GM19468 (cell line): ENCODE data around the gene UGT1A6.

Experiments
- ATAC-seq: cut with Tn5 transposase; IDR thresholded peaks from one replicate; pipeline ENCODE4 v1.9.1; 2021; ENCODE audit warnings: mild to moderate bottlenecking, moderate library complexity, moderate number of reproducible peaks; ENCODE audit not compliant: unreplicated experiment; ENCODE audit errors: extremely low read depth

UGT1A6 gene

GRCh38 chr2:233815861-233816260, 123.2 kb downstream of the UGT1A6 start:
- no peak for ATAC-seq

DNA sequence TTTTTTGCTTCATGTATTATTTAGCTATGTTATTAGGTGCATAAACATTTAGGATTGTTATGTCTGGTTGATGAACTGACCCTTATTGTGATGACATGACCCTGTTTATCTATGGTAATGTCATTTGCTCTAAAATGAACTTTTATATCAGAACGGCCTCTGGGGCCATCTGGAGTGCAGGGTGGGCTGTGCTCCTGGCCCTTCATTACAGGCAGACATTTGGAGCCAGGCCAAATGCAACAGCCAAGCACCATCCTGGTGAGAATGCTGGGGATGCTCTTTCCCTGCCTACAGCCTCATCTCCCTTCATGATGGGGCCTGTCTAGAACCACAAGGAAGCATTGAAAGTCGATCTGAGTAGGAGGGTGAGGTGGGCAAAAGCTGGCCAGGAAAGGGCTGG, 123.6 kb downstream of the UGT1A6 start:
- no peak for ATAC-seq

DNA sequence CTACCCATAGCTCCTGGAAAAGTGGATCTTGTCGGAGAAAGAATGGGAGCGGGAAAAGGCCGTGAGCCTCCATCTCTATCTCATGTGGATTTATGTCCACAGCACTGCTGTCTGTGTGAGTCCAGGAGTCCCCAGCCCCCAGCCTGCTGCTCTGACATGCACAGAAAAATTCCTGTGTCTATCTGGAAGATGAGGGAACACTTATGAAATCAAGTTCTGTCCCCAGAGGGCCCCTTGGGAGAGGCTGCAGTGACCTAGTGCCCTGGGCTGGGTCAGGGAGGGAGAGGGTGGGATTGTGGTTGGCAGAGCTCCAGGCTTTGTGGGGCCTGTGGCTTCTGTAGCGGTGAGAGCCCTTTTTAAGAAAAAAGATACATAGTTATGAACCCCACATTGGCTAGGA, 124.1 kb downstream of the UGT1A6 start:
- no peak for ATAC-seq

- ATAC-seq: no peak
Measured at GRCh38 chr2:233817361-233817911, 124.7 kb downstream of the UGT1A6 start.

DNA sequence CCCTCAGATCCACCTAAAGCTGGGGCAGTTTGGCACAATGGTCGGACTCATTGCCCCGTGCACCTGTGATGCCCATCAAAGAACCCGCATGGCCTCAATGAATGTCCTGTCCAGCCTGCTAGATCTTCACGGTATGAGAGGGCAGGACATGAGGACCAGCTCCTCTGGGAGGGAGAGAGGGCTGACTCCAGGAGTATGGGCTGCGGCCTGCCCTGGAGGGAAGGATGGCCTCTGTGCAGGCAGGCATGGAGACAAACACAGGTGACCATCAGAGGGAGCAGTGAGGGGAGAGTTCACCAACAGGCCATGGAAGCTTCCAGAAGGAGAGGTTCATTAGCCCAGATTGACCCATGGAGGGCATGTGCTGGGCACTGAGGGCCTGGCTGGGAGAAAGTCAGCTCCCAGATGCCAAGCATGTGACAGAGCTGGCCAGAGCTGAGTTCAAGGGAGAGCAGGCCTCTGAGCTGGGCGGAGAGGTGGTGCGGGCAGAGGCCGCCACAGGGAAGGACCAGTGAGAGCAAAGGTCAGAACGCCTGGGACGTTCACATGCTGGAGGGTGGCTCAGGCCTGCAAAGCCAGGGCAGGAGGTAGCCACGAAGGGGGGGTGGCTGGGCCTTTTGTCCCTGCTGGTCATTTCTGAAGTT, 125.4 kb downstream of the UGT1A6 start:
- ATAC-seq: no peak

GRCh38 chr2:233818639-233819621, 126.2 kb downstream of the UGT1A6 start:
- no peak for ATAC-seq

GRCh38 chr2:233819884-233820773, 127.4 kb downstream of the UGT1A6 start:
- no peak for ATAC-seq

DNA sequence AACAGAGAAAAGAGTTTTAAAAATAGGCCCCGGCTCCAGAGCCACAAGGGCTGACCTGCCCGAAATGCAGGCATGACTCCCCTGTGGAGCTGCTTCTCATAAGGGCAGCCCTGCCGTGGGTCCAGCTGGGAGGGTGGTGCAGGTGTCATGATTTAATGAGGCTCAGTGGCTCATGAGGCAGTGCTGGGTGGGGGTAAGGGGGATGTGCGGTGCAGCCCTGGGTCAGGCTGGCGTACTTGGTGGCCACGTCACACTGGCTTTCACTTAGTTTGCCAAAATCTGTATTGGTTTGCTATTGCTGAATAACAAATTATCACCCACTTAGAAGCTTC, 128.1 kb downstream of the UGT1A6 start:
- no peak for ATAC-seq

- ATAC-seq: no peak
Measured at GRCh38 chr2:233821196-233821595, 128.5 kb downstream of the UGT1A6 start.

DNA sequence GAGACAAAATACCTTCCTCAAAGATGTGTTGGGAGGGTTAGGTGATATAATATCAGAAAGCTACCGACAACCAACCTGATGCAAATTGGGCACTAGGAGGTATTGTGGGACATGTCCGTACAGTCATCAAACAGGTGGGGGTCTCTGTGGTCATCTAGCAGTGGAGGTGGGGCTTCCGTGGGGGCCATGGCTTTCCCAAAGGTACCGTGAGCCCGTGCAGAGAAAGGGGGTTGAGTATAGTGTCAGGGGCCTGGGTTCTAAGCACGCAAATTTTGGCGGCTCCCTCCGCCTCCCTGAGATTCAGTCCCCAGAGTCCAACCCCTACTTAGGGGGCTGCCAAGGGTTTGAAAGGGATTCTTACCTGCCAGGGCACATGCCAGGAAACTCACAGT, 129.0 kb downstream of the UGT1A6 start:
- ATAC-seq: no peak

GRCh38 chr2:233822101-233822771, 129.5 kb downstream of the UGT1A6 start:
- no peak for ATAC-seq
